Right lobe of liver (tissue), 4 donors: ENCODE results near the gene CAST.

ENCODE experiments used
- POLR2A ChIP-seq: fragments of 450-650 bp; IDR thresholded peaks from one replicate; pipeline ENCODE4 v1.6.1; 2017; ENCODE audit warnings: antibody characterized with exemption, mild to moderate bottlenecking
- TF ChIP-seq, protein P1 (sequence below), 4 donors: fragments of 200-600 bp in 3 of 4; fragments of 450-650 bp in 1 of 4; IDR thresholded peaks; one replicate each; pipeline versions ENCODE4 v1.5.1 to v1.8.0; 2016 to 2022; ENCODE audit warnings: antibody characterized with exemption in 4 of 4, mild to moderate bottlenecking in 2 of 4
- donor health status: DM: no; HTN: no; CAD: no.
- donor health status: DM: no; HTN: no; CAD: no.
- donor health status: DM: no; HTN: yes; CAD: no.

DNA sequence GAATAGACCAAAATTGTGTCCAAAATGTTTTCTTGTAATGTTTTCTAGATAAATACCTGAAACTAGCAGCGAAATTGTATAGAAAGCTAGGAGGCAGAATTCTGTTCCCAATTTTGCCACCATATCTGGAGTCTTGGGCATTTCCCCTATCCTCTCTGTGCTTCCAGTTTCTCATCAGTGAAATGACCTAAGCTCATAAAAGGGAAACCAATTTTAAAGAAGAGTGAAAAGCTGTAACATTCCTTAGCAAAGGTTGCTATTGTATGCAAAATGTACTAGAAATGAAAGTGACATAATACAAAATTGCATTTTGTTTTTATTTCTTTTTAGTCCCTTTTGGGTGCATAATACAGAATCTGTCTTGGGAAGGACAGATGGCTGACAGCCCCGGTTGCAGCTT is 36.8 kb upstream of the CAST start:
- TF ChIP-seq, protein P1, sequence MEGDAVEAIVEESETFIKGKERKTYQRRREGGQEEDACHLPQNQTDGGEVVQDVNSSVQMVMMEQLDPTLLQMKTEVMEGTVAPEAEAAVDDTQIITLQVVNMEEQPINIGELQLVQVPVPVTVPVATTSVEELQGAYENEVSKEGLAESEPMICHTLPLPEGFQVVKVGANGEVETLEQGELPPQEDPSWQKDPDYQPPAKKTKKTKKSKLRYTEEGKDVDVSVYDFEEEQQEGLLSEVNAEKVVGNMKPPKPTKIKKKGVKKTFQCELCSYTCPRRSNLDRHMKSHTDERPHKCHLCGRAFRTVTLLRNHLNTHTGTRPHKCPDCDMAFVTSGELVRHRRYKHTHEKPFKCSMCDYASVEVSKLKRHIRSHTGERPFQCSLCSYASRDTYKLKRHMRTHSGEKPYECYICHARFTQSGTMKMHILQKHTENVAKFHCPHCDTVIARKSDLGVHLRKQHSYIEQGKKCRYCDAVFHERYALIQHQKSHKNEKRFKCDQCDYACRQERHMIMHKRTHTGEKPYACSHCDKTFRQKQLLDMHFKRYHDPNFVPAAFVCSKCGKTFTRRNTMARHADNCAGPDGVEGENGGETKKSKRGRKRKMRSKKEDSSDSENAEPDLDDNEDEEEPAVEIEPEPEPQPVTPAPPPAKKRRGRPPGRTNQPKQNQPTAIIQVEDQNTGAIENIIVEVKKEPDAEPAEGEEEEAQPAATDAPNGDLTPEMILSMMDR (IDR thresholded peaks at IDR 0.05): no peak
- no peak for TF ChIP-seq POLR2A
